ENCODE measurements around the gene ZBTB9.

Gene ZBTB9

DNA sequence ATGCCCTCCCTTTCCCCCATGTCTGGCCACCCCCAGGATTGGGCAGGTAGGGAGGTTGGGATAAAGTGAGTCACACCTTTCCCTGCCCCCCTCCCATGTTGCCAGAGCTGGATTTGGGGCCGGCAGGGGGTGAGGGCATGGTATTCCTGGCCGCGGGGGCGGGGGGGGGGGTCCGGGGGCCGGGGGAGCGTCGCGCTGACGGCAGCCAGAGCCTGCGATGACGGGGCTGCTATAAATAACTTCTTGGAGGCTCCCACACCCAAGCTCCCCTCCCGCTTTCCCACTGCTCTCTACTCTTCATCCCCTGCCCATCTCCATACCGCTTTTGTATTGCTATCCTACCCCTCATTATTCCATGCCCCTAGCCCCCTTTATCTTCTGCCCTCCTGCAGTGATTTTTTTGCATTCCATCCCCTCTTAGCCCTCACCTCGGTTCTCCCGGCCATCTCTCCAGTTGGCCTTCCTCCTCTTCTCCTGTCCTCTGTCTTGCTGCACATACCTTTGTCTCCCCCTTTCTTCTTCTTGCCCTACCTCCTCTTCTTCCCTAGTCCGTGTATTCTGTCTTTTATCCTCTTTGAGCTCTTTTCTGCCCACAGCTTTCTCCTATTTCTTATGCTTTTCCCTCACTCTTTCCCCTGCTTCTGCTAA is 20.7 kb upstream of the ZBTB9 start:
- H3K36me3 Mint-ChIP-seq (ENCODE audit: low read depth): peaks cover 40% of the 10 kb centered on the region
- H3K4me1 Mint-ChIP-seq (ENCODE audit: low read depth): peaks cover 40% of the 10 kb centered on the region
- no peak overlapping the region for H3K27ac Mint-ChIP-seq
- DNase-seq (ENCODE audit: low spot score): no peak
- no peak overlapping the region for H3K4me3 Mint-ChIP-seq
- no peaks in the 10 kb centered on the region for H3K27me3 Mint-ChIP-seq (ENCODE audit: low read depth)
- H3K9me3 Mint-ChIP-seq: no peaks in the 10 kb centered on the region

DNA sequence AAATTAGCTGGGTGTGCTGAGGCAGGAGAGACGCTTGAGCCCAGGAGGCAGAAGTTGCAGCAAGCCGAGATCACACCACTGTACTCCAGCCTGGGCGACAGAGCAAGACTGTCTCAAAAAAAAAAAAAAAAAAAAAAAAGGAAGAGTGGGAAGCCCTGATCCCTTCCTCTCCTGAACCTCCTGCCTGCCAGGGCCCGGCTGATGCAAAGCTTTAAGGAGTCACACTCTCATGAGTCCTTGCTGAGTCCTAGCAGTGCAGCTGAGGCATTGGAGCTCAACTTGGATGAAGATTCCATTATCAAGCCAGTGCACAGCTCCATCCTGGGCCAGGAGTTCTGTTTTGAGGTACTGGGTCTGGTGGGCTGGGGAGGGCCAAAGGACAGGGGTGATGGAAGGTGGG is 19.4 kb upstream of the ZBTB9 start:
- H3K27ac Mint-ChIP-seq: no peak overlapping the region
- no peak for DNase-seq (ENCODE audit: low spot score)

DNA sequence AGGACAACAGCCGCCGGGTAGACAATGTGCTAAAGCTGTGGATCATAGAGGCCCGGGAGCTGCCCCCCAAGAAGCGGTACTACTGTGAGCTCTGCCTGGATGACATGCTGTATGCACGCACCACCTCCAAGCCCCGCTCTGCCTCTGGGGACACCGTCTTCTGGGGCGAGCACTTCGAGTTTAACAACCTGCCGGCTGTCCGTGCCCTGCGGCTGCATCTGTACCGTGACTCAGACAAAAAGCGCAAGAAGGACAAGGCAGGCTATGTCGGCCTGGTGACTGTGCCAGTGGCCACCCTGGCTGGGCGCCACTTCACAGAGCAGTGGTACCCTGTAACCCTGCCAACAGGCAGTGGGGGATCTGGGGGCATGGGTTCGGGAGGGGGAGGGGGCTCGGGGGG is 16.7 kb upstream of the ZBTB9 start:
- H3K9me3 Mint-ChIP-seq: no peaks in the 10 kb centered on the region
- H3K27ac Mint-ChIP-seq: no peak overlapping the region
- peaks cover 46% of the 10 kb centered on the region for H3K36me3 Mint-ChIP-seq (ENCODE audit: low read depth)
- H3K4me1 Mint-ChIP-seq (ENCODE audit: low read depth): peaks cover 8% of the 10 kb centered on the region
- no peak overlapping the region for H3K4me3 Mint-ChIP-seq
- DNase-seq (ENCODE audit: low spot score): no peak
- no peaks in the 10 kb centered on the region for H3K27me3 Mint-ChIP-seq (ENCODE audit: low read depth)

More for the DNA sequence above, 19.4 kb upstream of the ZBTB9 start:
- H3K4me1 Mint-ChIP-seq (ENCODE audit: low read depth): peaks cover 27% of the 10 kb centered on the region
- H3K4me3 Mint-ChIP-seq: no peak overlapping the region
- H3K9me3 Mint-ChIP-seq: no peaks in the 10 kb centered on the region
- H3K36me3 Mint-ChIP-seq (ENCODE audit: low read depth): peaks cover 47% of the 10 kb centered on the region
- no peaks in the 10 kb centered on the region for H3K27me3 Mint-ChIP-seq (ENCODE audit: low read depth)

DNA sequence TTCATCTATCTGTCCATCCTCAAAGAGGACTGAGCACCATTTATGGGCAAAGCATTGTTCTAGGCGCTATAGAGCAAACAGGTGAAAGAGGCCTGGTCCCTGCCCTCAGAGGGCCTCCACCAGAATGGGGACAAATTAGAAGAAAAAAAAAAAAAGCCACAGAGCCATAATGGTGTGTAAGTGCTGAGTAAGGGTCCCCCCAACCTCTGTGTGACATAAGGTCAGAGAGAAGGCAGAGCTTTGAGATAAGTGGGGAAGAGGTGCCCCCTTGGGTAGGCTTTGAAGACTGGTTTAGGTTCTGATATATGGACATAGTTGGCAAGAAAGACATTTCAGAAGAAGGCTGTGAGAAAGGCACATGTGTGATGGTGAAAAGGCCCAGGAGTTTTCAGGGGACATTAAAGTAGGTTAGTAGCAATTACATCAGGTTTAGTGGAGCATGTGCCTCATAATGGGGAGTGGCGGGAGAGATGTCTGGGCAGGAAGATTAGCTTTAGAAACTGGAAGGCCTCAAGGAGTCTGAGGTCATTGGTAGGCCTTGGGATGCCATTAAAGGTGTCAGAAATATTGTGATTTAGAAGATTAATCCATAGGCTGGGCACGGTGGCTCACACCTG is 15.3 kb upstream of the ZBTB9 start:
- Mint-ChIP-seq H3K27ac (no peak overlapping the region), H3K27me3 (ENCODE audit: low read depth) (no peaks in the 10 kb centered on the region), H3K4me1 (ENCODE audit: low read depth) (peaks cover 1% of the 10 kb centered on the region), H3K4me3 (no peak overlapping the region), H3K9me3 (no peaks in the 10 kb centered on the region), H3K36me3 (ENCODE audit: low read depth) (peaks cover 36% of the 10 kb centered on the region)
- DNase-seq (ENCODE audit: low spot score): no peak

DNA sequence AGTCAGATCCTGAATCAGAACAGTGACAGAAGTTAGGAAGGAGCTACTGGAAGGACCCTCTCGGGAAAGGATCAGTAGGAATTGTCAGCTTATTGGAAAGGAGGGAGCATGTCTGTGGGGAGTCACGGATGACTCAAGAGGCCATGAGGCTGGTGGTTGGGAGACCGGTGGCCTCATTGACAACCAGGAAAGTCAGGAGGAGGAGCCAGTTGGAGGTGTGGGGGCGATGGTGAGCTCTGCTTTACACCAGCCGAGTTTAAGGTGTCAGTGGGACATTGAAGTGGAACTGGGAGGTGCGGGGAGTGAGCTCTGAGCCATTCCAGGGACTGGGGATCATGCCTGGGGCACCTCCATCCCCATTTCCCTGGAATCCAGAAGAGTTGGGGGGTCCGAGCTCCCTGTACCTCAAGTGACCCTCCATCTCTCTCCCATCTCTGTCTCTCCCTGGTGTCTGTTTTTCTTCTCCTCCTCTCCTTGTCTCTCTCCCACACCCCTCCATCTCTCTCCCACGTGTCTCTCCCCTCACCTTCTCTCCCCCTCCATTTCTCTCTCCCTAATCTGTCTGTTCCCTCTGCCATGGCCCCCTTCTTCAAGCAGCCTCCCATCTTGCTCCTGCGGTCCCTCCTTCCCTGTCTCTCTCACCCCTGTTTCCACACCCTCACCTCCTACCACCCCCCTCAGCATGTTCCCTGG is 14.3 kb upstream of the ZBTB9 start:
- H3K4me1 Mint-ChIP-seq (ENCODE audit: low read depth): no peaks in the 10 kb centered on the region
- H3K9me3 Mint-ChIP-seq: no peaks in the 10 kb centered on the region
- no peak overlapping the region for H3K4me3 Mint-ChIP-seq
- DNase-seq (ENCODE audit: low spot score): no peak
- no peak overlapping the region for H3K27ac Mint-ChIP-seq
- H3K36me3 Mint-ChIP-seq (ENCODE audit: low read depth): peaks cover 34% of the 10 kb centered on the region
- H3K27me3 Mint-ChIP-seq (ENCODE audit: low read depth): no peaks in the 10 kb centered on the region

DNA sequence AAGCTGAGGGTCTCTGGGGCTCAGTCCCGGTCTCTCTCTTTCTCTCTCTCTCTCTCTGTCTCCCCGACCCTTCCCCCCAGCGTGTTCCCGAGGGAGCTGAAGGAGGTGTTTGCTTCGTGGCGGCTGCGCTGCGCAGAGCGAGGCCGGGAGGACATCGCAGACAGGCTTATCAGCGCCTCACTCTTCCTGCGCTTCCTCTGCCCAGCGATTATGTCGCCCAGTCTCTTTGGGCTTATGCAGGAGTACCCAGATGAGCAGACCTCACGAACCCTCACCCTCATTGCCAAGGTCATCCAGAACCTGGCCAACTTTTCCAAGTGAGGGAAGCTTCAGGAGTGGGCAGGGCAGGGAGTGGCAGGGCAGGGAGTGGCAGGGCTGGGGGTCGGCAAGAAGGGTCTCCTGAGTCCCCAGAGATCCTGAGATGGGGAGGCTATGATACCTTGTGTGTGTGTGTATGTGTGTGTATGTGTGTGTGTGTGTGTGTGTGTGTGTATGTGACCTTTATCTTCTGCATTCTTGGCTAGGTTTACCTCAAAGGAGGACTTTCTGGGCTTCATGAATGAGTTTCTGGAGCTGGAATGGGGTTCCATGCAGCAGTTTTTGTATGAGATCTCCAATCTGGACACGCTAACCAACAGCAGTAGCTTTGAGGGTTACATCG is 13.6 kb upstream of the ZBTB9 start:
- H3K9me3 Mint-ChIP-seq: no peaks in the 10 kb centered on the region
- peaks cover 30% of the 10 kb centered on the region for H3K36me3 Mint-ChIP-seq (ENCODE audit: low read depth)
- no peak overlapping the region for H3K27ac Mint-ChIP-seq
- no peaks in the 10 kb centered on the region for H3K27me3 Mint-ChIP-seq (ENCODE audit: low read depth)
- DNase-seq (ENCODE audit: low spot score): no peak
- H3K4me3 Mint-ChIP-seq: no peak overlapping the region
- no peaks in the 10 kb centered on the region for H3K4me1 Mint-ChIP-seq (ENCODE audit: low read depth)

DNA sequence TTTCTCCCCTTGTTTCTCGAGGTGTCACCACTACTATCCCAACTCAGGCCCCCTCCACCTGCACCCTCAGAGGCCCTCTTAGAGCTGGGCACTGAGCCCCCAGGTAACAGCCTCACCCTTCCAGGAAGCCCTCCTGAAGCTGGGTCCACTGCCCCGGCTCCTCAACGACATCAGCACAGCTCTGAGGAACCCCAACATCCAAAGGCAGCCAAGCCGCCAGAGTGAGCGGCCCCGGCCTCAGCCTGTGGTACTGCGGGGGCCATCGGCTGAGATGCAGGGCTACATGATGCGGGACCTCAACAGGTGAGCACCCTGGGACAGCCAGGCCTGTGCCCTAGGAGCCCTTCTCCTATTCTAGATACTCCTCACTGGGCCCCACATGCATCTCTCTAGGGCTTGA is 12.9 kb upstream of the ZBTB9 start:
- DNase-seq (ENCODE audit: low spot score): no peak
- H3K9me3 Mint-ChIP-seq: no peaks in the 10 kb centered on the region
- H3K27ac Mint-ChIP-seq: no peak overlapping the region
- H3K4me3 Mint-ChIP-seq: no peak overlapping the region
- H3K27me3 Mint-ChIP-seq (ENCODE audit: low read depth): no peaks in the 10 kb centered on the region
- peaks cover 27% of the 10 kb centered on the region for H3K36me3 Mint-ChIP-seq (ENCODE audit: low read depth)
- no peaks in the 10 kb centered on the region for H3K4me1 Mint-ChIP-seq (ENCODE audit: low read depth)

DNA sequence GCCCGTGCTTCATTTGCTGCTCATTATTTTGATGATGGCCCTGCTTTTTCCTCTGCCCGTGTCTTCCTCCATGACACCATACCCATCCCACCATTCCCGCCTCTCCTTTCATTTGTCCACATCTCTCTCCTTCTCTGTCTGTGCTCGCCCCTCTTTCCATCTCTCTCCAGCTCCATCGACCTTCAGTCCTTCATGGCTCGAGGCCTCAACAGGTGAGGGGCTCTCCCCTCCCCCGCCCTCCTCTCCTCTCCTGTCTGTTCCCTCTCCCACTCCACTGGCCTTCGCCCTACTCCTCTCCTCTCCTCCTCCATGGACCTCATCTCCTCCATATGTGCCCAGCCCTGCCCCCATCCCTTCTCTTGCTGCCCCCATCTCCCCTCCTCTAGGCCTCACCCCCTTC is 12.1 kb upstream of the ZBTB9 start:
- H3K4me3 Mint-ChIP-seq: no peak overlapping the region
- peaks cover 21% of the 10 kb centered on the region for H3K36me3 Mint-ChIP-seq (ENCODE audit: low read depth)
- H3K27ac Mint-ChIP-seq: no peak overlapping the region
- DNase-seq (ENCODE audit: low spot score): no peak
- no peaks in the 10 kb centered on the region for H3K9me3 Mint-ChIP-seq
- no peaks in the 10 kb centered on the region for H3K4me1 Mint-ChIP-seq (ENCODE audit: low read depth)
- H3K27me3 Mint-ChIP-seq (ENCODE audit: low read depth): no peaks in the 10 kb centered on the region

DNA sequence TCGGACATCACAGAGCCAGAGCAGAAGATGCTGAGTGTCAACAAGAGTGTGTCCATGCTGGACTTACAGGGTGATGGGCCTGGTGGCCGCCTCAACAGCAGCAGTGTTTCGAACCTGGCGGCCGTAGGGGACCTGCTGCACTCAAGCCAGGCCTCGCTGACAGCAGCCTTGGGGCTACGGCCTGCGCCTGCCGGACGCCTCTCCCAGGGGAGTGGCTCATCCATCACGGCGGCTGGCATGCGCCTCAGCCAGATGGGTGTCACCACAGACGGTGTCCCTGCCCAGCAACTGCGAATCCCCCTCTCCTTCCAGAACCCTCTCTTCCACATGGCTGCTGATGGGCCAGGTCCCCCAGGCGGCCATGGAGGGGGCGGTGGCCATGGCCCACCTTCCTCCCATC is 11.4 kb upstream of the ZBTB9 start:
- Mint-ChIP-seq H3K4me1 (ENCODE audit: low read depth) (no peaks in the 10 kb centered on the region), H3K27me3 (ENCODE audit: low read depth) (no peaks in the 10 kb centered on the region), H3K9me3 (no peaks in the 10 kb centered on the region), H3K36me3 (ENCODE audit: low read depth) (peaks cover 21% of the 10 kb centered on the region), H3K27ac (no peak overlapping the region), H3K4me3 (no peak overlapping the region)
- DNase-seq (ENCODE audit: low spot score): no peak

DNA sequence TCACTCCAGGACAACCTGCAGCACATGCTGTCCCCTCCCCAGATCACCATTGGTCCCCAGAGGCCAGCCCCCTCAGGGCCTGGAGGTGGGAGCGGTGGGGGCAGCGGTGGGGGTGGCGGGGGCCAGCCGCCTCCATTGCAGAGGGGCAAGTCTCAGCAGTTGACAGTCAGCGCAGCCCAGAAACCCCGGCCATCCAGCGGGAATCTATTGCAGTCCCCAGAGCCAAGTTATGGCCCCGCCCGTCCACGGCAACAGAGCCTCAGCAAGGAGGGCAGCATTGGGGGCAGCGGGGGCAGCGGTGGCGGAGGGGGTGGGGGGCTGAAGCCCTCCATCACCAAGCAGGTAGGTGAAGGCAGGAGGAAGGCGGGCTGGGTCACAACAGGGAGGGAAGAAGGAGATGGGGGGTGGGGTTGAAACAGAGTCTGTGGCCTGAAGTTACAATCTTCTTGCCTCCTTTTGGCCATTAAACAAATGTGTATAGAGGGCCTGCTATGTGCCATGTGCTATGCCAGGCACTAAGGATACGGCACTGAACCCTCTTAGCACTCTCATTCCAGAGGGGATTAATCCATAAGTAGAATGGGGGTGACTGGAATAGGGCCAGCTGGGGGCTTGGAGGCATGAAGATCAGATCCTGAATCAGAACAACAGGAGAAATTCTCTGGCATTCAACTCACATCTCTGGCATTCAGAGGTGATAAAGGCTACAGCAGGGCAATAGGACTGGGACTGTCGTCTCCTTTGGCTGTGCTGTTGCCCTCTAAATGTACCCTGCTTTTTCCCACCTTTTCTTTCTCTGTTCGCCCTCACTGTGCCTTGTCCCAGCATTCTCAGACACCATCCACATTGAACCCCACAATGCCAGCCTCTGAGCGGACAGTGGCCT is 10.5 kb upstream of the ZBTB9 start:
- H3K27ac Mint-ChIP-seq: no peak overlapping the region
- H3K4me1 Mint-ChIP-seq (ENCODE audit: low read depth): no peaks in the 10 kb centered on the region
- H3K36me3 Mint-ChIP-seq (ENCODE audit: low read depth): peaks cover 24% of the 10 kb centered on the region
- no peak for DNase-seq (ENCODE audit: low spot score)
- H3K27me3 Mint-ChIP-seq (ENCODE audit: low read depth): no peaks in the 10 kb centered on the region
- H3K4me3 Mint-ChIP-seq: no peak overlapping the region
- no peaks in the 10 kb centered on the region for H3K9me3 Mint-ChIP-seq

DNA sequence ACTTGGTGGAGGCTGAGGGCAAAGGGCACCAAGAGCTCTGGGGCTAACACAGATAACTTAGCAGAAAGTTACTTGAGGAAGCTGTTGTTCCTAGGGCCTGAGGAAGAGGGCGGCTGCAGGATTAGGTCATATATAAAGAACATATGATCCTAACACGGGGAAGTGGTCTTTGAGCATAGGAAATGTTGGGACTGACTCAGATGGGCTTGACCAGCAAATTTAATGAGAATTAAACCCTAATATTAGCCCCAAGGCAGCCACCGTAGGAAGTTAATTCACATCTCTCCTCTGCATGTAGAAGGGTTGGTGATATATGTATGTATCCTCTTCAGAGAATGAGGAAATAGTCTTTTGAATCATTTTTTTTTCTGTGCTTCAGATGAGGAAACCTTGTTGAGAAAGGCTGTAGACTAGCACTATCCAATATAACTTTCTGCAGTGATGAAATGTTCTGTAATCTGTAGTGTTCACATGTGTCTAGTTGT is 9.2 kb upstream of the ZBTB9 start:
- no peaks in the 10 kb centered on the region for H3K4me1 Mint-ChIP-seq (ENCODE audit: low read depth)
- DNase-seq (ENCODE audit: low spot score): no peak
- no peaks in the 10 kb centered on the region for H3K27me3 Mint-ChIP-seq (ENCODE audit: low read depth)
- no peak overlapping the region for H3K27ac Mint-ChIP-seq
- H3K4me3 Mint-ChIP-seq: no peak overlapping the region
- peaks cover 18% of the 10 kb centered on the region for H3K36me3 Mint-ChIP-seq (ENCODE audit: low read depth)
- no peaks in the 10 kb centered on the region for H3K9me3 Mint-ChIP-seq

DNA sequence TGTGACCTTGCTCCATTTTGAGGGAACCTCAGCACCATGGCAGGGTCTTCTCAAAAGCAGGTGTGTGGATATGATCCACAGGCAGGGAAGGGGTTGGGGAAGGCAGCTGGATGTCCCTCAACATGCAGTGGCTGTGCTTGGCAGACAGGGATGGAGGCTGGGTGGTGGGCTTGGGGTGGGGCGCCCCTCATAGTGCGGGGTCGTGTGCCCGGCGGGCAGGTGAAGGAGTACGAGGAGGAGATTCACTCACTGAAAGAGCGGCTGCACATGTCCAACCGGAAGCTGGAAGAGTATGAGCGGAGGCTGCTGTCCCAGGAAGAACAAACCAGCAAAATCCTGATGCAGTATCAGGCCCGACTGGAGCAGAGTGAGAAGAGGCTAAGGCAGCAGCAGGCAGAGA is 8.0 kb upstream of the ZBTB9 start:
- no peaks in the 10 kb centered on the region for H3K9me3 Mint-ChIP-seq
- H3K27me3 Mint-ChIP-seq (ENCODE audit: low read depth): no peaks in the 10 kb centered on the region
- H3K4me3 Mint-ChIP-seq: no peak overlapping the region
- H3K4me1 Mint-ChIP-seq (ENCODE audit: low read depth): no peaks in the 10 kb centered on the region
- DNase-seq (ENCODE audit: low spot score): no peak
- H3K36me3 Mint-ChIP-seq (ENCODE audit: low read depth): peaks cover 18% of the 10 kb centered on the region
- H3K27ac Mint-ChIP-seq: no peak overlapping the region

DNA sequence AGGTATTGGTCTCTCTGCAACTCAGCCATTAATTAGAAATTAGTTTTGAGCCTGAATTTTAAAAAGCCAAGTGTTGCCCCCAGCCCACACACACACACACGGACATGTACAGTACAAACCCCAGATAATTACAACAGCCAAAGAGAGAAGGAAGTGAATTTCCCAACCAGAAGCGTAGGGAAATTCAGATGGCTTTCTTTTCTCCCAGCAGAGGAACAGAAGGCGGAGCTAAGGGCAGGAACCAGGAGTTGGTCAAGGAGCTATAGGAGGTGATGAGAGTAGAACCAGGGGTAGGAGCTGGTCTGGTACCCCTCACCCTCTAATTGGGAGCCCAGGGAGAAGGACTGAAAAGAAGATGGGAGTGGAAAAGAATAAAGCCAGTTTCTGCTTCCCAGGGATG is 3.9 kb upstream of the ZBTB9 start:
- H3K4me1 Mint-ChIP-seq (ENCODE audit: low read depth): peaks cover 15% of the 10 kb centered on the region
- H3K27me3 Mint-ChIP-seq (ENCODE audit: low read depth): no peaks in the 10 kb centered on the region
- H3K36me3 Mint-ChIP-seq (ENCODE audit: low read depth): peaks cover 21% of the 10 kb centered on the region
- H3K9me3 Mint-ChIP-seq: no peaks in the 10 kb centered on the region
- no peak overlapping the region for H3K27ac Mint-ChIP-seq
- DNase-seq (ENCODE audit: low spot score): no peak
- no peak overlapping the region for H3K4me3 Mint-ChIP-seq
